ENCODE results near the gene DYNC1H1. TPM values are rescaled to one million over a fixed set of nuclear protein-coding genes. Genes with fewer than 3 reads are reported as not detected.

DYNC1H1 gene
- polyA plus RNA-seq, 1 donor from 2014 or later: 298 TPM

DNA sequence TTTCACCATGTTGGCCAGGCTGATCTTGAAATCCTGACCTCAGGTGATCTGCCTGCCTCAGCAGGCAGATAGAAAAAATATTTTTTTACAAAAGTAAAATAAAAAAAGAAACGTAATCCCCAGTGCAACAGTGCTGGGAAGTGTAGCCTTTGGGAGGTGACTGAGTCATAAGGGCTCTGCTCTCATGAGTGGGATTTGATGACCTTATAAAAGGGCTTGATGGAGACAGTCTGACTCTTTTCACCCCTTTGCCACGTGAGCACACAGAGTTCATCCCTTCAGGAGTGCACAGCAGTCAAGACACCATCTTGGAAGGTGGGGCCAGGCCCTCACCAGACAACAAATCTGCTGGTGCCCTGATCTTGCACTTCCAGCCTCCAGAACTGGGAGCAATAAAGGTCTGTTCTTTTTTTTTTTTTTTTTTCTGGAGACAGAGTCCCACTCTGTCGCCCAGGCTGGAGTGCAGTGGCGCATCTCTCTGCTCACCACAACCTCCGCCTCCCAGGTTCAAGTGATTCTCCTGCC lies 24.7 kb upstream of the DYNC1H1 start:
- Histone ChIP-seq H2AFZ (ENCODE audit: low read depth, low read length) (no peak overlapping the region), H3K79me2 (replicated peaks; ENCODE audit: insufficient read depth, low read length) (no peaks in the 10 kb centered on the region), H3F3A (ENCODE audit: insufficient read depth, low read length, poor library complexity, severe bottlenecking) (no peaks in the 10 kb centered on the region), H3K27ac (ENCODE audit: low read length) (no peak overlapping the region), H3K27me3 (ENCODE audit: insufficient read depth, low read depth, low read length) (no peaks in the 10 kb centered on the region), H4K20me1 (ENCODE audit: insufficient read depth) (no peaks in the 10 kb centered on the region), H3K9ac (ENCODE audit: low read length) (no peak overlapping the region), H3K9me3 (ENCODE audit: low read length) (no peaks in the 10 kb centered on the region), H3K36me3 (ENCODE audit: insufficient read depth, low read length) (no peaks in the 10 kb centered on the region), H3K9me2 (ENCODE audit: insufficient read depth, low read length) (no peaks in the 10 kb centered on the region), H3K4me3 (ENCODE audit: low read length) (no peak overlapping the region), H3K4me2 (ENCODE audit: low read length) (no peak overlapping the region)
- TF ChIP-seq POLR2AphosphoS5 (IDR thresholded peaks at IDR 0.05) (no peak), EZH2 (IDR thresholded peaks at IDR 0.05; ENCODE audit: borderline replicate concordance, insufficient read depth, low read length, poor library complexity, severe bottlenecking) (no peak), TAF1 (IDR thresholded peaks at IDR 0.05; ENCODE audit: low read depth) (no peak), MXI1 (conservative IDR thresholded peaks at IDR 0.05; ENCODE audit: poor library complexity, severe bottlenecking) (no peak), SMC3 (conservative IDR thresholded peaks at IDR 0.05; ENCODE audit: poor library complexity) (no peak), RAD21 (conservative IDR thresholded peaks at IDR 0.05) (no peak), EP300 (conservative IDR thresholded peaks at IDR 0.05; ENCODE audit: poor library complexity, severe bottlenecking) (no peak)
- TF ChIP-seq, protein P1, sequence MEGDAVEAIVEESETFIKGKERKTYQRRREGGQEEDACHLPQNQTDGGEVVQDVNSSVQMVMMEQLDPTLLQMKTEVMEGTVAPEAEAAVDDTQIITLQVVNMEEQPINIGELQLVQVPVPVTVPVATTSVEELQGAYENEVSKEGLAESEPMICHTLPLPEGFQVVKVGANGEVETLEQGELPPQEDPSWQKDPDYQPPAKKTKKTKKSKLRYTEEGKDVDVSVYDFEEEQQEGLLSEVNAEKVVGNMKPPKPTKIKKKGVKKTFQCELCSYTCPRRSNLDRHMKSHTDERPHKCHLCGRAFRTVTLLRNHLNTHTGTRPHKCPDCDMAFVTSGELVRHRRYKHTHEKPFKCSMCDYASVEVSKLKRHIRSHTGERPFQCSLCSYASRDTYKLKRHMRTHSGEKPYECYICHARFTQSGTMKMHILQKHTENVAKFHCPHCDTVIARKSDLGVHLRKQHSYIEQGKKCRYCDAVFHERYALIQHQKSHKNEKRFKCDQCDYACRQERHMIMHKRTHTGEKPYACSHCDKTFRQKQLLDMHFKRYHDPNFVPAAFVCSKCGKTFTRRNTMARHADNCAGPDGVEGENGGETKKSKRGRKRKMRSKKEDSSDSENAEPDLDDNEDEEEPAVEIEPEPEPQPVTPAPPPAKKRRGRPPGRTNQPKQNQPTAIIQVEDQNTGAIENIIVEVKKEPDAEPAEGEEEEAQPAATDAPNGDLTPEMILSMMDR (IDR thresholded peaks at IDR 0.05; ENCODE audit: poor library complexity, severe bottlenecking): no peak
- TF ChIP-seq, protein P2, sequence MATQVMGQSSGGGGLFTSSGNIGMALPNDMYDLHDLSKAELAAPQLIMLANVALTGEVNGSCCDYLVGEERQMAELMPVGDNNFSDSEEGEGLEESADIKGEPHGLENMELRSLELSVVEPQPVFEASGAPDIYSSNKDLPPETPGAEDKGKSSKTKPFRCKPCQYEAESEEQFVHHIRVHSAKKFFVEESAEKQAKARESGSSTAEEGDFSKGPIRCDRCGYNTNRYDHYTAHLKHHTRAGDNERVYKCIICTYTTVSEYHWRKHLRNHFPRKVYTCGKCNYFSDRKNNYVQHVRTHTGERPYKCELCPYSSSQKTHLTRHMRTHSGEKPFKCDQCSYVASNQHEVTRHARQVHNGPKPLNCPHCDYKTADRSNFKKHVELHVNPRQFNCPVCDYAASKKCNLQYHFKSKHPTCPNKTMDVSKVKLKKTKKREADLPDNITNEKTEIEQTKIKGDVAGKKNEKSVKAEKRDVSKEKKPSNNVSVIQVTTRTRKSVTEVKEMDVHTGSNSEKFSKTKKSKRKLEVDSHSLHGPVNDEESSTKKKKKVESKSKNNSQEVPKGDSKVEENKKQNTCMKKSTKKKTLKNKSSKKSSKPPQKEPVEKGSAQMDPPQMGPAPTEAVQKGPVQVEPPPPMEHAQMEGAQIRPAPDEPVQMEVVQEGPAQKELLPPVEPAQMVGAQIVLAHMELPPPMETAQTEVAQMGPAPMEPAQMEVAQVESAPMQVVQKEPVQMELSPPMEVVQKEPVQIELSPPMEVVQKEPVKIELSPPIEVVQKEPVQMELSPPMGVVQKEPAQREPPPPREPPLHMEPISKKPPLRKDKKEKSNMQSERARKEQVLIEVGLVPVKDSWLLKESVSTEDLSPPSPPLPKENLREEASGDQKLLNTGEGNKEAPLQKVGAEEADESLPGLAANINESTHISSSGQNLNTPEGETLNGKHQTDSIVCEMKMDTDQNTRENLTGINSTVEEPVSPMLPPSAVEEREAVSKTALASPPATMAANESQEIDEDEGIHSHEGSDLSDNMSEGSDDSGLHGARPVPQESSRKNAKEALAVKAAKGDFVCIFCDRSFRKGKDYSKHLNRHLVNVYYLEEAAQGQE (IDR thresholded peaks at IDR 0.05; ENCODE audit: borderline replicate concordance): no peak

DNA sequence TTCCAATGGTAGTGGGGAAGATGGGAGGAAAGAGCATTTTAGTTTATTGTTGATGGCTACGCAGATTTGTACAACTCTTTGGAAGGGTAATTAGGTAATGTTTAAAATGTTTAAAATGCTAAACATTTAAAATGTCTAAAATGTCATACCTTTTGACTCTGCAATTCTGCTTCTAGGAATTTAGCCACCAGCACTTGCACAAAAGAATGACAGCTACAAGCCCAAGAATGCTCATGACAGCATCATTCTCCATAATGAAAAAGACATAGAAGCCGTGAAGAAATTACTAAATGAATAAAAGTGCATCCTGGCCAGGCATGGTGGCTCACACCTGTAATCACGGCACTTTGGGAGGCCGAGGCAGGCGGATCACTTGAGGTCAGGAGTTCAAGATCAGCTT lies 19.9 kb upstream of the DYNC1H1 start:
- no peaks in the 10 kb centered on the region for H3K9me2 ChIP-seq (ENCODE audit: insufficient read depth, low read length)
- no peak overlapping the region for H3K27ac ChIP-seq (ENCODE audit: low read length)
- no peaks in the 10 kb centered on the region for H3K9me3 ChIP-seq (ENCODE audit: low read length)
- H3K27me3 ChIP-seq (ENCODE audit: insufficient read depth, low read depth, low read length): no peaks in the 10 kb centered on the region
- no peaks in the 10 kb centered on the region for H4K20me1 ChIP-seq (ENCODE audit: insufficient read depth)
- no peaks in the 10 kb centered on the region for H3K79me2 ChIP-seq (replicated peaks; ENCODE audit: insufficient read depth, low read length)
- no peak overlapping the region for H2AFZ ChIP-seq (ENCODE audit: low read depth, low read length)
- H3K4me3 ChIP-seq (ENCODE audit: low read length): no peak overlapping the region
- no peaks in the 10 kb centered on the region for H3K36me3 ChIP-seq (ENCODE audit: insufficient read depth, low read length)
- no peaks in the 10 kb centered on the region for H3F3A ChIP-seq (ENCODE audit: insufficient read depth, low read length, poor library complexity, severe bottlenecking)
- no peak overlapping the region for H3K9ac ChIP-seq (ENCODE audit: low read length)
- H3K4me2 ChIP-seq (ENCODE audit: low read length): no peak overlapping the region
- TF ChIP-seq, protein P1 (IDR thresholded peaks at IDR 0.05; ENCODE audit: poor library complexity, severe bottlenecking): no peak
- TF ChIP-seq, protein P2 (IDR thresholded peaks at IDR 0.05; ENCODE audit: borderline replicate concordance): no peak
- TF ChIP-seq POLR2AphosphoS5 (IDR thresholded peaks at IDR 0.05) (no peak), RAD21 (conservative IDR thresholded peaks at IDR 0.05) (no peak), EZH2 (IDR thresholded peaks at IDR 0.05; ENCODE audit: borderline replicate concordance, insufficient read depth, low read length, poor library complexity, severe bottlenecking) (no peak), MXI1 (conservative IDR thresholded peaks at IDR 0.05; ENCODE audit: poor library complexity, severe bottlenecking) (no peak), TAF1 (IDR thresholded peaks at IDR 0.05; ENCODE audit: low read depth) (no peak), EP300 (conservative IDR thresholded peaks at IDR 0.05; ENCODE audit: poor library complexity, severe bottlenecking) (no peak), SMC3 (conservative IDR thresholded peaks at IDR 0.05; ENCODE audit: poor library complexity) (no peak)
